Activated CD4-positive, alpha-beta T cell treated with anti-CD3 and anti-CD28 coated beads for 36 hours (primary cell): ENCODE results near the gene CEP350. TPM values are rescaled to one million over a fixed set of nuclear protein-coding genes. Genes with fewer than 3 reads are reported as not detected.

Source experiments
- ATAC-seq: fragments of 200-7000 bp; cut with Tn5 transposase; one replicate; pipeline ENCODE4 v1.10.0; 2021; ENCODE audit warnings: mild to moderate bottlenecking, moderate library complexity
- CTCF ChIA-PET: fragments of 350-600 bp; sonication (Branson Sonifier 250); formaldehyde crosslinking; loops from one replicate; lab custom pipeline; 2021; ENCODE audit warnings: antibody characterized with exemption; lab: Charles Lee
- POLR2A ChIA-PET: fragments of 350-600 bp; sonication (Branson Sonifier 250); formaldehyde crosslinking; loops from one replicate; lab custom pipeline; 2021; ENCODE audit warnings: antibody characterized with exemption, inconsistent platforms; lab: Charles Lee
- DNase-seq: peaks from one replicate; pipeline ENCODE4 v3.0.0-alpha.2; 2020
- H3K27ac Mint-ChIP-seq: one replicate; pipeline ENCODE4 v1.8.0; 2021; ENCODE audit warnings: mixed read lengths
- H3K27me3 Mint-ChIP-seq: one replicate; pipeline ENCODE4 v1.8.0; 2021; ENCODE audit warnings: mixed read lengths
- H3K36me3 Mint-ChIP-seq: one replicate; pipeline ENCODE4 v1.8.0; 2021; ENCODE audit warnings: low read depth, mixed read lengths
- H3K4me1 Mint-ChIP-seq: one replicate; pipeline ENCODE4 v1.8.0; 2021; ENCODE audit warnings: mixed read lengths
- H3K4me3 Mint-ChIP-seq: one replicate; pipeline ENCODE4 v1.8.0; 2021; ENCODE audit warnings: mild to moderate bottlenecking, moderate library complexity, mixed read lengths
- H3K9me3 Mint-ChIP-seq: one replicate; pipeline ENCODE4 v1.8.0; 2021; ENCODE audit warnings: low read depth, mixed read lengths
- intact Hi-C, 2 experiments: fragments of 100-400 bp; cut with DNase I in 1 of 2; cut with micrococcal nuclease in 1 of 2; formaldehyde crosslinking; loops; one replicate each; pipeline versions ENCODE4 v1.14.2 to v1.15.1; 2022 to 2024; cut with DNase I, micrococcal nuclease
- total RNA-seq, 2 experiments: library from RNA; stranded (reverse); gene quantifications; one replicate each; pipeline ENCODE4 v1.2.3, GENCODE V29; 2021

The CEP350 gene
- total RNA-seq, 2 experiments from 2014 or later = 38.2 to 42.1 TPM

DNA sequence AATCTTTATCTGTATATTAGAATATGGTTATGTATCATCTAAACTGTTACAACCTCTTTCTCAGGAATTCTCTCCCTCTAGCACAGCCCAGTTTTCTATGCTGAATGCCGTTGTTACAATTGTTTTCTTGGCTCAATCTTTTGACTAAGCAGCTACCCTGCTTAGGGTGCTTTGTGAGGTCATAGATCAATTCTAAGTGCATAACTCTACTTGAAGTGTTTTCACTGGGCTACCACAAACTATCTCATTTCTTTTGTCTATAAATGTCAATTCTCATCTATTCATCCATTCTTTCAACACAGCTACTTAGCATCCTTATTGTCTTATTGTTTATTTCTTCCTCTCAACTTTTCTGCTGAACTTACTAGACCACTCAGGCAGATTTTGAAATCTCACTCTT lies 77.1 kb downstream of the CEP350 start:
- Mint-ChIP-seq H3K9me3 (no peaks in the 10 kb centered on the region), H3K27ac (no peak overlapping the region), H3K4me1 (peaks cover 5% of the 10 kb centered on the region), H3K27me3 (no peaks in the 10 kb centered on the region), H3K4me3 (no peak overlapping the region), H3K36me3 (peaks cover 31% of the 10 kb centered on the region)
- intact Hi-C loops = no loop called here
- ATAC-seq (no peak), DNase-seq (no peak)
- POLR2A ChIA-PET = no interaction called here
- CTCF ChIA-PET = interaction anchor here (0.6 to 1.0 kb wide), 3 partner anchors 38 to 179 kb away, joined by 3 read pairs; partner anchors contain the start of gene TOR1AIP1

DNA sequence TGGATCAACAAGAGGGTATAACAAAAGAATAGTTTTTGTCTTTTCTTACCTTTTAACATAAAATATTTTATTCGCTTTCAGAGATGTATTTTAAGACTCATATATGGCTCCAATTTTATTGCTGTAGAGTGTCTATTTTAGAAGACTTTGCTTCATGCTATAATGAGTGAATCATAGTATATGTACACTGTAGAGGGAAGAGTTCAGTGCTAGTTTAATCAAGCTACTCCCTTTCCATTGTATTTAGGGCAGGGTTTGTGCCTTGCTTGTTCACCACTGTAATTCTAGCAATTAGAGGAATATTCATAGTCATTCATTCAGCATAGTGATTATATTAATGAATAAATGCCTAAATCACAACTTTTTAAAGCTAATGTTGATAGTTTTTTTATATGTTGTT lies 78.8 kb downstream of the CEP350 start:
- Mint-ChIP-seq H3K9me3 (no peaks in the 10 kb centered on the region), H3K4me1 (peaks cover 5% of the 10 kb centered on the region), H3K36me3 (peaks cover 35% of the 10 kb centered on the region), H3K27ac (no peak overlapping the region), H3K27me3 (no peaks in the 10 kb centered on the region), H3K4me3 (no peak overlapping the region)
- ATAC-seq = no peak
- no peak for DNase-seq
- intact Hi-C loops = no loop called here
- POLR2A ChIA-PET = no interaction called here
- CTCF ChIA-PET = interaction anchor here (0.9 kb wide), 1 partner anchor 145 kb away, joined by 3 read pairs; no protein-coding TSS in a partner anchor

DNA sequence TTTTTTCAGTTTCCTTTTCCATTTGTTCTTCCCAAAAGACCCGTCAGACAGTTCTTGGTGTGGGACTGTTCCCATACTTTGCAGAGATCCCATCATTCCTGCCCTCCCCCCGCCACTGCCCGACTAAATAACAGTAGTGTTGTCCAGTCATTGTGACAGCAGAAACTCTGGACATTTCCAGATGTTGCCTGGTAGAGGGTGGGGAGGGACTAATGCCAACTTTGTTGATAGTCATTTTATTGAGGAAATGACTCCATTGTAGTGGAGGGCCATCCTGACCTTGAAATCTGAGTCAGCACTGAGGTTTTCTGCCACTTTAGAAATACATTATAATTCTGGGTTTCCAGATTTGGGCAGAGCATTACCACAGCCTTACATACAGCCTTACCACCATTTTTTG lies 85.4 kb downstream of the CEP350 start:
- Mint-ChIP-seq H3K9me3 (no peaks in the 10 kb centered on the region), H3K4me1 (no peaks in the 10 kb centered on the region), H3K27me3 (no peaks in the 10 kb centered on the region), H3K27ac (no peak overlapping the region), H3K4me3 (no peak overlapping the region), H3K36me3 (peaks cover 41% of the 10 kb centered on the region)
- CTCF ChIA-PET = no interaction called here
- POLR2A ChIA-PET = no interaction called here
- intact Hi-C loops = no loop called here
- ATAC-seq = no peak
- no peak for DNase-seq

DNA sequence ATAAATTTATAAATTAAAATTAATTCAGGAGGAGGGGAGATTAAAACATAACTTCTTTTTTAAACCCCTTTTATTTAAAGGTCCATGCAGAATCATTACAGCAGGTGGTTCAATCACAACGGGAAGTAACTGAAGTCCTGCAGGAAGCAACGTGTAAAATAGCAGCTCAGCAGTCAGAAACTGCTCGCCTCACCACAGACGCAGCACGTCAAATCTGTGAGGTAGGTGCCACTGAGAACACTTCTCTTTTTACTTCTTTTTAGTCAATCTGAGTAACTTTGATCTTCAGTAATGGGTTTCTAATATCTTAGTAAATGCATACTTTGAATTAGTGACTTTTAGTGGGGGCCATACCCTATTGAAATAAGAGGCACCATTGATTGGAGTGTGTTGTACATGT lies 87.0 kb downstream of the CEP350 start:
- DNase-seq = no peak
- intact Hi-C loops = no loop called here
- CTCF ChIA-PET = interaction anchor here (0.8 to 1.8 kb wide), 3 partner anchors 10 to 21 kb away, joined by 3 to 6 read pairs (median 4); no protein-coding TSS in a partner anchor
- H3K27ac Mint-ChIP-seq = no peak overlapping the region
- H3K4me3 Mint-ChIP-seq = no peak overlapping the region
- POLR2A ChIA-PET = no interaction called here
- no peaks in the 10 kb centered on the region for H3K4me1 Mint-ChIP-seq
- ATAC-seq = no peak
- no peaks in the 10 kb centered on the region for H3K9me3 Mint-ChIP-seq
- H3K36me3 Mint-ChIP-seq = peaks cover 44% of the 10 kb centered on the region
- H3K27me3 Mint-ChIP-seq = no peaks in the 10 kb centered on the region

DNA sequence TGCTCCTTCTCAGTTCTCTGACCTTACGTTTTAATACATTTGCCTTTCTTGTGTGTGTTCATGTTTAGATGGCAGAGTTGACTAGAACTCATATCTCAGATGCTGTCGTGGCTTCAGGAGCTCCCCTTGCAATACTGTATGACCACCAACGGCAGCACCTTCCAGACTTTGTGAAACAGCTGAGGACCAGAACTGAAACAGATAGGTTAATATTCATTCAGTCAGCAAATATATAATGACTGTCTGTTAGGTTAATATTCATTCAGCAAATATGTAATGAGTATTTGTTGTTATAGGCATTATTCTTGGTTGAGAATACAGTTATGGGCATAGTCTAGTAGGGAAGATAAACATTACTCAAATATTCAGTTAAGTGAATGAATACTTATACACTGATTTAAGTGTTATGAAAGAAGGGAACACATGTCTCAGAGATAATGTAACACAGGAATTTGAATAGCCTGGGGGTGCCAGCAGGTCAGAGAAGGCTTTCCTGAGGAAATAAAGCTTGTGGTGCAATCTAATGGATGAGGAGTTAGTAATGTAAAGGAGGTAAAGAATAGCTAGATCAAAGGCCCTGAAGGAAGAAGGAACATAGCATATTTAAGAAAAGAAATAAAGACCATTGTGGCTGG lies 88.5 kb downstream of the CEP350 start:
- H3K27ac Mint-ChIP-seq = no peak overlapping the region
- H3K27me3 Mint-ChIP-seq = no peaks in the 10 kb centered on the region
- DNase-seq (no peak), ATAC-seq (no peak)
- peaks cover 5% of the 10 kb centered on the region for H3K4me1 Mint-ChIP-seq
- intact Hi-C loops = no loop called here
- peaks cover 46% of the 10 kb centered on the region for H3K36me3 Mint-ChIP-seq
- H3K4me3 Mint-ChIP-seq = no peak overlapping the region
- no peaks in the 10 kb centered on the region for H3K9me3 Mint-ChIP-seq
- CTCF ChIA-PET = interaction anchor here (0.9 to 1.2 kb wide), 2 partner anchors 25 to 136 kb away, joined by 3 to 7 read pairs; no protein-coding TSS in a partner anchor
- POLR2A ChIA-PET = interaction anchor here (0.6 kb wide), 1 partner anchor 438 kb away, joined by 12 read pairs; no protein-coding TSS in a partner anchor

DNA sequence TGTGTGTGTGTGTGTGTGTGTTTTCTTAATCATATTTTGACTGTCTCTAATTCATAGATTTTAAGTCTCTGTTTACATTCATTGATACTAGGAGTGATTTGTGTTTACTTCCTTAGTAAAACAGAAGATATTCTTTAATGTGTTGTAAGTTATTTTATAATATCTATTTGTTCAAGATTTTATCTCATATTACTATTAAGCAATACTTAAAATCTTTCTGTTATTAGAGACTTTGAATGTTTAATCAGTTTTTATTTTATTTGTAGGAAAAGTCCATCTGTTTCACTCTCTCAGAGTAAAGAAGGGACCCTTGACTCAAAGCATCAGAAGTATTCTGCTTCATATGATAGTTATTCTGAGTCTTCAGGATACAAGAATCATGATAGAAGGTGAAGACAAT lies 89.2 kb downstream of the CEP350 start:
- Mint-ChIP-seq H3K36me3 (peaks cover 48% of the 10 kb centered on the region), H3K9me3 (no peaks in the 10 kb centered on the region), H3K27ac (no peak overlapping the region), H3K4me1 (peaks cover 10% of the 10 kb centered on the region), H3K27me3 (no peaks in the 10 kb centered on the region), H3K4me3 (no peak overlapping the region)
- CTCF ChIA-PET = no interaction called here
- ATAC-seq (no peak), DNase-seq (no peak)
- POLR2A ChIA-PET = no interaction called here
- intact Hi-C loops = no loop called here

DNA sequence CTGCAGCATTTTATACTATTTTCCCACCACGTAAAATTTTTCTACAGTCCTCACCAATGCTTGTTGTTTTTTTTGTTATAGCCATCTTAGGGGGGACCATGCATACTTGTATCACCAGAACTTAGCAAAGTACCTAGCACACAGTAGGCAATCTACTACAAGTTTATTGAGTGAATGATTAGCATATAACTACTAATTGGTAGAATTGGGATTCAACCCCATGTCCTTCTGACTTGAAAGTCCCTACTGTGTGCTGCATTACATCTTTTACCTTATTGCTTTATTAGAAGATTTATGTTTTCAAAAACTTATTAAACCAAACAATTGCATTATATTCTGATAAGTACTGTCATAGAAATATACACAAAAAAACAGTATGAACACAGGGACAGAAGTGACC lies 92.1 kb downstream of the CEP350 start:
- CTCF ChIA-PET = no interaction called here
- POLR2A ChIA-PET = no interaction called here
- peaks cover 59% of the 10 kb centered on the region for H3K36me3 Mint-ChIP-seq

DNA sequence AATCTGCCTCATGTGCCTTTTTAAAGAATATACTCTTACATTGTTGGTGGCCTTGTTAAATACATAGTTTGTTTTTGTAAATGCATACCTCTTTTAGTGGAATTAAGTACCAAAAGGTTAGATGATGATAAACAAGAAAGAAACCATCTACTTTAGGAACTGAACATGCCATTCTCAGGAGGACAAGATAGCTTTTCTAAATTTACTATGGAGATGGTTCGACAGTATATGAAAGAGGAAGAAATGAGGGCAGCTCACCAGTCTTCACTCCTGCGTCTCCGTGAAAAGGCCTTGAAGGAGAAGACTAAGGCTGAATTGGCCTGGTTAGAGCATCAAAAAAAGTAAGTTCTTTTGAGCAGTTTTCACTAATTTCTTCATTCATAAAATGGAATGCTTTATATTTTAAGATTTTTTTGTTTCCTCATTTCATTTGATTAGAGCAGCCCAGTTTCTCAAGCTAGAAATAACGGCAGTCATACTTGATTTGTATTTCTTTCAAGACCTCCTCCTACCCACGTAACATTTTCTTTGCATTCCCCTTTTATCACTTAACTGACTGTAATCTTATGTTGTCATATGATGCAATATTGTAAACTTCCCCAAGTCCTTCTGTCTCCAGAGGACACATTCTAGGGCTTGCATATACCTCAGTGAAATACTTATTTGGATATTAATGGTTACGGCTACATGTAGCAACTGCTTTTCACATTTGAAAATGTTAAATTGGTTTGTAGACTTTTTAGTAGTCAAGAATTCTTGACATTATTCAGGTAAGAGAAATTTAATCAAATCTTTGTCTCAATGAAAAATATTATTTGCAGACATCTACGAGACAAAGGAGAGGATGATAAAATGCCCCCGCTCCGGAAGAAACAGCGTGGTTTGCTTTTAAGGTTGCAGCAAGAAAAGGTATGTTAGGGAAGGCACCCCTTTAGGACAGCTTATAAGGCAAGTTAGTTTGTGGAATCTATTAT lies 99.3 kb downstream of the CEP350 start:
- CTCF ChIA-PET = no interaction called here
- intact Hi-C loops = no loop called here
- POLR2A ChIA-PET = no interaction called here
- Mint-ChIP-seq H3K4me3 (no peak overlapping the region), H3K27ac (no peak overlapping the region), H3K36me3 (peaks cover 21% of the 10 kb centered on the region), H3K4me1 (no peaks in the 10 kb centered on the region), H3K27me3 (no peaks in the 10 kb centered on the region), H3K9me3 (no peaks in the 10 kb centered on the region)
- DNase-seq = no peak
- ATAC-seq = no peak

More for the DNA sequence above, 92.1 kb downstream of the CEP350 start:
- H3K9me3 Mint-ChIP-seq = no peaks in the 10 kb centered on the region
- ATAC-seq = no peak
- no peak overlapping the region for H3K27ac Mint-ChIP-seq
- H3K27me3 Mint-ChIP-seq = no peaks in the 10 kb centered on the region
- H3K4me3 Mint-ChIP-seq = no peak overlapping the region
- intact Hi-C loops = no loop called here
- no peak for DNase-seq
- H3K4me1 Mint-ChIP-seq = peaks cover 10% of the 10 kb centered on the region

DNA sequence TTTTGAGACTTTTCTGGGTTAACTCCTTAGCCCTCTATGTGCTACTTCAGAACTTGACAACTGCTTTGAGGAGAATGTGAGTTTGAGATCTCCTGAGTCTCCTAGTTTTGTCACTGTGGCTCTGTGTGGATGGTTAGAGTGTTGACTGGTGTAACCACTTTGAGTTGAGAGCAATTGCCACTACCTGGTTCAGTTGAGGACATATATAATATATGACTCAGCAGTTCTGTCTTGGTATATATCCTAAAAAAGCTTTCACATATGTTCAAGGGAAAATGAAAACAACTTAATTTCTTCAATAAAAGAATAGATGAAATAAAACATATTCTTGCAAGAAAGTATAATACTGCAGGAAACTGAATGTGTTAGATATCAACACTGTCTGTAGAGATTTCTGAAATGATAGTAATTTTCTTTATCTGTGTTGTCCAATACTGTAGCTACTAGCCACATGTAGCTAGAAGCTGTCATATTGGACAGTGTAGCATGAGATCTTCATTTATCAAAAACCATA lies 103.3 kb downstream of the CEP350 start:
- peak; percentile 64 for ATAC-seq
- H3K27ac Mint-ChIP-seq = peak overlapping the region; percentile 17

DNA sequence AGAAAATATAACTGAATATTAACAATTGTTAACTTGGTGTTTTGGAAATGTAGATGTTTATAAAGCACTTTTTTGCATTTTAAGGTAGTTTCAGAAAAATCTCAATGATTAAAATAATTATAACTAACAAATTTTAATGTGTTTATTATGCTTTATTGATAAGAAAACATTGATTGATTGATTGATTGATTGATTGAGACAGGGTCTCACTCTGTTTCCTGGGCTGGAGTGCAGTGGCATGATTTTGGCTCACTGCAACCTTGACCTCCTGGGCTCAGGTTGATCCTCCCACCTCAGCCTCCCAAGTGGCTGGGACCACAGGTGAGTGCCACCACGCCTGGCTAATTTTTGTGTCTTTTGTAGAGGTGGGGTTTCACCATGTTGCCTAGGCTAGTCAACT lies 106.4 kb downstream of the CEP350 start:
- Mint-ChIP-seq H3K36me3 (peaks cover 18% of the 10 kb centered on the region), H3K27me3 (no peaks in the 10 kb centered on the region), H3K4me1 (no peaks in the 10 kb centered on the region), H3K4me3 (no peak overlapping the region), H3K27ac (no peak overlapping the region), H3K9me3 (no peaks in the 10 kb centered on the region)
- no peak for DNase-seq
- CTCF ChIA-PET = no interaction called here
- ATAC-seq = no peak
- intact Hi-C loops = no loop called here
- POLR2A ChIA-PET = no interaction called here

More for the DNA sequence above, 103.3 kb downstream of the CEP350 start:
- intact Hi-C loops = no loop called here
- Mint-ChIP-seq H3K27me3 (no peaks in the 10 kb centered on the region), H3K4me1 (no peaks in the 10 kb centered on the region), H3K4me3 (no peak overlapping the region), H3K36me3 (peaks cover 17% of the 10 kb centered on the region), H3K9me3 (no peaks in the 10 kb centered on the region)
- DNase-seq = no peak
- POLR2A ChIA-PET = no interaction called here
- CTCF ChIA-PET = interaction anchor here (1.6 kb wide), 1 partner anchor 10 kb away, joined by 6 read pairs; no protein-coding TSS in a partner anchor

DNA sequence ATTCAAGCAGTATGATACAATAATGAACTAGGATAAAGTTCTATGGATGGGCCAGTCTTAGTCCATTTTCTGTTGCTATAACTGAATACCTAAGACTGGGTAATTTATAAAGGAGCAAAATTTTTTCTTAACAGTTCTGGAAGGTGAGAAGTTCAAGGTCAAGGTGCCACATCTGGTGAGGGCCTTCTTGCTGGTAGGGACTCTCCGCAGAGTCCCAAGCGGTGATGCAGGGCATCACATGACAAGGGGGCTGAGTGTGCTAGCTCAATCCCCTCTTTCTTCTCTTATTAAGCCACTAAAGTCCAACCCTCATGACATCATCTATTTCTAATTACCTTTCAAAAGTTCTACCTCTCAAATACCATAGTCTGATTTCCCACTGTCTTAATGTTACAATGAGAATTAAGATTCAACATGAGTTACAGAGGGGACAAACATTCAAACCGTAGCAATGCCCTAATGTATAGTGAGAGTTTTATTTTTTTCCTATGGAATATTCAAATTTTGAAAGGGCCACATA lies 107.9 kb downstream of the CEP350 start:
- POLR2A ChIA-PET = no interaction called here
- H3K27me3 Mint-ChIP-seq = no peaks in the 10 kb centered on the region
- H3K36me3 Mint-ChIP-seq = peaks cover 20% of the 10 kb centered on the region
- DNase-seq = no peak
- no peak overlapping the region for H3K4me3 Mint-ChIP-seq
- intact Hi-C loops = no loop called here
- no peaks in the 10 kb centered on the region for H3K9me3 Mint-ChIP-seq
- H3K27ac Mint-ChIP-seq = no peak overlapping the region
- CTCF ChIA-PET = interaction anchor here (0.6 to 1.5 kb wide), 2 partner anchors 20 to 198 kb away, joined by 4 read pairs; no protein-coding TSS in a partner anchor
- no peak for ATAC-seq
- H3K4me1 Mint-ChIP-seq = no peaks in the 10 kb centered on the region
